SK-N-SH (cell line): Measurements from ENCODE around the gene MST1R. TPM values are rescaled to one million over a fixed set of nuclear protein-coding genes. Genes with fewer than 3 reads are reported as not detected.

Source experiments
- CTCF ChIA-PET: fragments of 300-600, 350-600 bp; formaldehyde crosslinking; extraction: SDS; loops from one replicate; lab custom pipeline; 2021; lab: Yijun Ruan, JAX
- POLR2A ChIA-PET: fragments of 350-600 bp; sonication (Branson Sonifier 250); formaldehyde crosslinking; extraction: SDS; loops from one replicate; lab custom pipeline; 2020; ENCODE audit warnings: antibody characterized with exemption, inconsistent platforms; lab: Yijun Ruan, JAX
- DNase-seq: peaks from one replicate; pipeline ENCODE4 v3.0.0; 2012
- H2AFZ ChIP-seq: fragments of 200-600 bp; sonication (generic); 2 replicates; pipeline ENCODE4 v1.8.1; 2016; ENCODE audit warnings: antibody characterized with exemption, mild to moderate bottlenecking, low read depth
- H3F3A ChIP-seq: fragments of 200-600 bp; sonication (generic); replicated peaks from 2 replicates; pipeline ENCODE3; 2016; ENCODE audit warnings: antibody characterized with exemption, mild to moderate bottlenecking; ENCODE audit not compliant: insufficient read depth
- H3K27ac ChIP-seq, 2 experiments: fragments of 200-500 bp in 1 of 2; fragments of 200-600 bp in 1 of 2; sonication (Bioruptor generic) in 1 of 2; sonication (generic), shearing (Covaris generic) in 1 of 2; 2 replicates each; pipeline versions ENCODE4 v1.5.1 to v1.6.1; 2014 to 2016; ENCODE audit warnings: low read depth in 2 of 2, inconsistent platforms in 1 of 2, low read length in 1 of 2, mild to moderate bottlenecking in 1 of 2, mixed read lengths in 1 of 2
- H3K27me3 ChIP-seq: fragments of 200-600 bp; sonication (generic), shearing (Covaris generic); 2 replicates; pipeline ENCODE4 v1.6.1; 2016; ENCODE audit warnings: mixed run types; ENCODE audit not compliant: insufficient read depth
- H3K36me3 ChIP-seq, 2 experiments: fragments of 200-500 bp in 1 of 2; fragments of 200-600 bp in 1 of 2; sonication (Bioruptor generic) in 1 of 2; sonication (generic) in 1 of 2; replicated peaks in 1 of 2; 2 replicates each; pipeline versions ENCODE3 to v1.5.1; 2014 to 2016; ENCODE audit warnings: low read length in 1 of 2, mild to moderate bottlenecking in 1 of 2; ENCODE audit not compliant: insufficient read depth in 2 of 2, control insufficient read depth in 1 of 2
- H3K4me1 ChIP-seq, 2 experiments: fragments of 200-500 bp in 1 of 2; fragments of 200-600 bp in 1 of 2; sonication (Bioruptor generic) in 1 of 2; sonication (generic), shearing (Covaris generic) in 1 of 2; 2 replicates each; pipeline versions ENCODE4 v1.5.1 to v1.6.1; 2014 to 2016; ENCODE audit warnings: low read depth in 1 of 2, low read length in 1 of 2, mixed run types in 1 of 2; ENCODE audit not compliant: insufficient read depth in 2 of 2, control insufficient read depth in 1 of 2
- H3K4me2 ChIP-seq: fragments of 200-600 bp; sonication (generic), shearing (Covaris generic); 2 replicates; pipeline ENCODE4 v1.6.1; 2017; ENCODE audit warnings: mixed run types
- H3K4me3 ChIP-seq, 2 experiments: fragments of 200-500 bp in 1 of 2; fragments of 200-600 bp in 1 of 2; sonication (Bioruptor generic) in 1 of 2; sonication (generic), shearing (Covaris generic) in 1 of 2; 2 replicates each; pipeline versions ENCODE4 v1.5.1 to v1.8.1; 2014 to 2016; ENCODE audit warnings: low read depth in 2 of 2, inconsistent platforms in 1 of 2, low read length in 1 of 2, mild to moderate bottlenecking in 1 of 2, mixed read lengths in 1 of 2, moderate library complexity in 1 of 2
- H3K79me2 ChIP-seq: fragments of 200-600 bp; sonication (generic); 2 replicates; pipeline ENCODE4 v1.8.1; 2017; ENCODE audit warnings: mild to moderate bottlenecking; ENCODE audit not compliant: insufficient read depth
- H3K9ac ChIP-seq: fragments of 200-600 bp; sonication (generic); 2 replicates; pipeline ENCODE4 v1.6.1; 2017; ENCODE audit warnings: mixed run types
- H3K9me2 ChIP-seq: fragments of 200-600 bp; sonication (generic); 2 replicates; pipeline ENCODE4 v1.6.1; 2017; ENCODE audit warnings: mixed run types
- H3K9me3 ChIP-seq: fragments of 200-600 bp; sonication (generic); 2 replicates; pipeline ENCODE4 v1.6.1; 2017; ENCODE audit warnings: mixed run types, mild to moderate bottlenecking, moderate library complexity
- H4K20me1 ChIP-seq: fragments of 200-600 bp; sonication (generic); 2 replicates; pipeline ENCODE4 v1.6.1; 2017; ENCODE audit warnings: mild to moderate bottlenecking, mixed run types; ENCODE audit not compliant: insufficient read depth
- CHD2 ChIP-seq: fragments of 150-350 bp; IDR thresholded peaks from 2 replicates; pipeline ENCODE4 v1.6.1; 2018; ENCODE audit warnings: low read length; ENCODE audit not compliant: partially characterized antibody
- ELF1 ChIP-seq: IDR thresholded peaks from 2 replicates; pipeline ENCODE4 v1.4.0; 2012
- EP300 ChIP-seq, 2 experiments: IDR thresholded peaks; 2 replicates each; pipeline versions ENCODE4 v1.4.0 to v1.6.1; 2012; ENCODE audit warnings: borderline replicate concordance in 1 of 2, low read depth in 1 of 2, low read length in 1 of 2
- EZH2phosphoT487 ChIP-seq: fragments of 200-600 bp; sonication (generic); IDR thresholded peaks from 2 replicates; pipeline ENCODE4 v1.6.1; 2017; ENCODE audit warnings: low read depth, mixed run types, mild to moderate bottlenecking, antibody characterized with exemption, moderate library complexity, borderline replicate concordance
- FOSL2 ChIP-seq: IDR thresholded peaks from 2 replicates; pipeline ENCODE4 v1.4.0; 2012; ENCODE audit warnings: low read depth, mild to moderate bottlenecking, moderate library complexity, borderline replicate concordance
- FOXJ3 ChIP-seq: sonication (generic); formaldehyde crosslinking; IDR thresholded peaks from 2 replicates; pipeline ENCODE4 v1.5.1; 2020; ENCODE audit warnings: mild to moderate bottlenecking, missing genetic modification reagents
- FOXM1 ChIP-seq: IDR thresholded peaks from 2 replicates; pipeline ENCODE4 v1.4.0; 2012; ENCODE audit warnings: low read depth, mild to moderate bottlenecking
- GABPA ChIP-seq: IDR thresholded peaks from 2 replicates; pipeline ENCODE4 v1.4.0; 2012; ENCODE audit warnings: low read depth, mild to moderate bottlenecking
- GATA2 ChIP-seq: sonication (generic); formaldehyde crosslinking; IDR thresholded peaks from 2 replicates; pipeline ENCODE4 v1.5.0; 2020; ENCODE audit warnings: mild to moderate bottlenecking, missing genetic modification reagents
- JUND ChIP-seq: IDR thresholded peaks from 2 replicates; pipeline ENCODE4 v1.4.0; 2012
- MXI1 ChIP-seq: IDR thresholded peaks from 2 replicates; pipeline ENCODE4 v1.6.1; 2012; ENCODE audit warnings: mild to moderate bottlenecking, low read depth, low read length, improper control_type of control experiment
- NFIC ChIP-seq: IDR thresholded peaks from 2 replicates; pipeline ENCODE4 v1.4.0; 2012; ENCODE audit warnings: borderline replicate concordance
- NRF1 ChIP-seq: IDR thresholded peaks from 2 replicates; pipeline ENCODE4 v1.6.1; 2012; ENCODE audit warnings: low read depth, mild to moderate bottlenecking, low read length
- POLR2AphosphoS5 ChIP-seq: IDR thresholded peaks from 2 replicates; pipeline ENCODE4 v1.6.1; 2012; ENCODE audit warnings: low read depth, low read length
- RAD21 ChIP-seq: IDR thresholded peaks from 2 replicates; pipeline ENCODE4 v1.6.1; 2012; ENCODE audit warnings: mild to moderate bottlenecking, low read length
- RFX5 ChIP-seq: IDR thresholded peaks from 2 replicates; pipeline ENCODE4 v1.6.1; 2012; ENCODE audit warnings: mild to moderate bottlenecking, improper control_type of control experiment, low read length
- SIN3A ChIP-seq: IDR thresholded peaks from 2 replicates; pipeline ENCODE4 v1.6.1; 2012; ENCODE audit warnings: low read depth, mild to moderate bottlenecking, low read length, moderate library complexity, borderline replicate concordance
- TAF1 ChIP-seq: IDR thresholded peaks from 2 replicates; pipeline ENCODE4 v1.6.1; 2012; ENCODE audit warnings: low read depth, mild to moderate bottlenecking, low read length, moderate library complexity, borderline replicate concordance
- TCF12 ChIP-seq: IDR thresholded peaks from 2 replicates; pipeline ENCODE4 v1.4.0; 2012
- TEAD4 ChIP-seq: IDR thresholded peaks from 2 replicates; pipeline ENCODE4 v1.4.0; 2012; ENCODE audit warnings: mild to moderate bottlenecking, borderline replicate concordance; ENCODE audit not compliant: insufficient read depth
- WGBS: methylation state at CpG from one replicate; pipeline ENCODE4 v1.1.6; 2017; ENCODE audit warnings: low lambda C conversion rate; 5-methylcytosine and 5-hydroxymethylcytosine counted together
- polyA plus RNA-seq, 3 experiments: library from polyadenylated mRNA; depleted of rRNA; stranded (reverse); fragments of >200 nt; gene quantifications; 2 replicates each; pipeline ENCODE4 v1.2.3, GENCODE V29; 2012
- TF ChIP-seq, protein P1 (sequence below): IDR thresholded peaks from 2 replicates; pipeline ENCODE4 v1.4.0; 2012; ENCODE audit warnings: low read depth, borderline replicate concordance
- TF ChIP-seq, protein P2 (sequence below): fragments of 150-350 bp; IDR thresholded peaks from 2 replicates; pipeline ENCODE4 v1.6.1; 2016; ENCODE audit warnings: mild to moderate bottlenecking, low read depth, low read length
- TF ChIP-seq, protein P3 (sequence below): IDR thresholded peaks from 2 replicates; pipeline ENCODE4; 2012
- TF ChIP-seq, protein P4 (sequence below): fragments of 150-350 bp; IDR thresholded peaks from 2 replicates; pipeline ENCODE4 v1.6.1; 2017; ENCODE audit warnings: antibody characterized with exemption, low read length, low read depth, borderline replicate concordance

The MST1R gene
- polyA plus RNA-seq, 1 of the 3 experiments (the other 2 are of a cell fraction) = 0.23 TPM

DNA sequence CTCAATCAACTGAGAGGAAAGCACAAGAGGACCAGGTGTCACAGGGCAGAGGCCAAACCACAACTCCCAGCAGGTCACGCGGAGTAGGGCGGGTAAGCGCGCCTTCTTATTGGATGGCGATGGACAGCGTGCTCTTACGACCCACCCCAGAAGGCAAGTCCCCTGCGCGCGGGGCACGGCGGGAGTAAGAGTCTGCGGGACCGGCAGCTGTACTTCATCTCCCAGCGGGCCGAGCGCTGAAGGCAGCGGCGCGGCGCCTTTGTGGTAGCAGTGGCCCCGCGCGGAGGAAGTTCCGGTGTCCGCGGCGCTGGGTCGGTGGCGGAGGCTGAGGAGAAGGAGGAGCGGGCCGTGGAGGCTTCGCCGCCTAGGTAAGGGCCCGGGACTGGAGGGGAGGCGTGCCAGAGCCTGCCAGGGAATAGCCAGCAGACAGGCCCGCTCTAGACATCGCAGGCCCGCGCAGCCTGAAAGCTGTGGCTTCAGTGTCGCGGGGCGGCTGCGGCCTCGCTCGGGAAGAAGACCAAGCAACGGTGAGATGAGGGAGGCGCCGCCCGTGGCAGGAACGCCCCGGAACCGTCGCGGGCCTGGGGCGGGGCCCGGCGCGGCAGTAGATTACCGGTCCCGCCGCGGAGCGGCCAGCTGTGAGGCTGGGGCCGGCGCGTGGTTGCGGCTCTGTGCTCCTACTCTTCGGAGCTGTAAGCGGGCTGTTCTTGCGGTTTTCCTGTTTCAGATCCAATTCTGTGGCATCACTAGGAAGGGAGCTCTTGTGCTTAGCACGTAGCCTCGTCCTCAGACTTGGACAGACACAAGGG is 36.4 kb upstream of the MST1R start, which contains the start of gene RBM6 (continued):
- TF ChIP-seq POLR2AphosphoS5 = peak; percentile 88
- TF ChIP-seq, protein P1, sequence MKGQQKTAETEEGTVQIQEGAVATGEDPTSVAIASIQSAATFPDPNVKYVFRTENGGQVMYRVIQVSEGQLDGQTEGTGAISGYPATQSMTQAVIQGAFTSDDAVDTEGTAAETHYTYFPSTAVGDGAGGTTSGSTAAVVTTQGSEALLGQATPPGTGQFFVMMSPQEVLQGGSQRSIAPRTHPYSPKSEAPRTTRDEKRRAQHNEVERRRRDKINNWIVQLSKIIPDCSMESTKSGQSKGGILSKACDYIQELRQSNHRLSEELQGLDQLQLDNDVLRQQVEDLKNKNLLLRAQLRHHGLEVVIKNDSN = peak; percentile 83
- TF ChIP-seq SIN3A = peak; percentile 88; the same call in 1 of the 2 replicates
- peak; percentile 88 for TF ChIP-seq GABPA
- no peak for TF ChIP-seq JUND
- TF ChIP-seq GATA2 (CRISPR knock-in tag) = no peak
- TF ChIP-seq RAD21 = no peak
- no peak for TF ChIP-seq NFIC
- 0 out of 2 replicates have a peak, but pooled peaks have one; percentile 33 for TF ChIP-seq FOXJ3 (CRISPR knock-in tag)
- no peak for TF ChIP-seq EP300 (IDR thresholded peaks at IDR 0.05; ENCODE audit: borderline replicate concordance in 1 of 2, low read depth in 1 of 2, low read length in 1 of 2)
- TF ChIP-seq, protein P2, sequence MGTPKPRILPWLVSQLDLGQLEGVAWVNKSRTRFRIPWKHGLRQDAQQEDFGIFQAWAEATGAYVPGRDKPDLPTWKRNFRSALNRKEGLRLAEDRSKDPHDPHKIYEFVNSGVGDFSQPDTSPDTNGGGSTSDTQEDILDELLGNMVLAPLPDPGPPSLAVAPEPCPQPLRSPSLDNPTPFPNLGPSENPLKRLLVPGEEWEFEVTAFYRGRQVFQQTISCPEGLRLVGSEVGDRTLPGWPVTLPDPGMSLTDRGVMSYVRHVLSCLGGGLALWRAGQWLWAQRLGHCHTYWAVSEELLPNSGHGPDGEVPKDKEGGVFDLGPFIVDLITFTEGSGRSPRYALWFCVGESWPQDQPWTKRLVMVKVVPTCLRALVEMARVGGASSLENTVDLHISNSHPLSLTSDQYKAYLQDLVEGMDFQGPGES = no peak

DNA sequence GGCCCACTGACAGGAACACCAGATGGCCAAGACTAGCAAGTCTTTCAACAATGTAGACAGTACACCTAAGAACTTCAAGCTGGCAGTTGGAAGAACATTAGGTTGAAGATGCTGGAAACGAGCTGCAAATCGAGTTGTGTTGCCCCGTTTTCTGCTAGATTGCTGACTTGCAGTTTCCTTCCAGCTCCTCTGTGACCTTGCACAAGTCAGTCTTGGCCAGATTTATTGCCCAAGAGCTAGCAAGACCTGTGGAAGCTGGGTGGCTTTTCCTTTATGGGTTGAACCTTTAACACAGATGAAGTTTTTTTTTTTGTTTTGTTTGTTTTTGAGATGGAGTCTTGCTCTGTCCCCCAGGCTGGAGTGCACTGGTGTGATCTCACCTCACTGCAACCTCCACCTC is 33.4 kb upstream of the MST1R start:
- Histone ChIP-seq H3K27me3 (no peaks in the 10 kb centered on the region), H2AFZ (no peak overlapping the region), H3K9me2 (no peaks in the 10 kb centered on the region), H3K9ac (no peak overlapping the region), H3K4me2 (no peak overlapping the region), H3K36me3 (no peaks in the 10 kb centered on the region), H3F3A (peaks cover 11% of the 10 kb centered on the region), H3K27ac (no peak overlapping the region), H3K79me2 (peaks cover 18% of the 10 kb centered on the region), H3K9me3 (no peaks in the 10 kb centered on the region), H4K20me1 (peaks cover 16% of the 10 kb centered on the region), H3K4me3 (no peak overlapping the region), H3K4me1 (no peaks in the 10 kb centered on the region; a peak in 1 of 4 replicates)
- WGBS = 44% methylated on average over 3 of the region's 3 CpGs
- CTCF ChIA-PET = interaction anchor here (1.1 kb wide), 1 partner anchor 64 kb away, joined by 4 read pairs; no protein-coding TSS in a partner anchor
- no peak for DNase-seq
- POLR2A ChIA-PET = interaction anchor here (0.6 kb wide), 1 partner anchor 56 kb away, joined by 4 read pairs; no protein-coding TSS in a partner anchor
- TF ChIP-seq SIN3A (no peak), NRF1 (no peak), GATA2 (CRISPR knock-in tag) (no peak), ELF1 (no peak), JUND (no peak), MXI1 (no peak), NFIC (no peak), TEAD4 (no peak), TAF1 (no peak), RAD21 (no peak), EZH2phosphoT487 (no peak), RFX5 (no peak), EP300 (IDR thresholded peaks at IDR 0.05; ENCODE audit: borderline replicate concordance in 1 of 2, low read depth in 1 of 2, low read length in 1 of 2) (no peak), FOXM1 (no peak), FOSL2 (no peak), TCF12 (no peak), CHD2 (no peak)
- TF ChIP-seq, protein P2 = no peak
- TF ChIP-seq, protein P3, sequence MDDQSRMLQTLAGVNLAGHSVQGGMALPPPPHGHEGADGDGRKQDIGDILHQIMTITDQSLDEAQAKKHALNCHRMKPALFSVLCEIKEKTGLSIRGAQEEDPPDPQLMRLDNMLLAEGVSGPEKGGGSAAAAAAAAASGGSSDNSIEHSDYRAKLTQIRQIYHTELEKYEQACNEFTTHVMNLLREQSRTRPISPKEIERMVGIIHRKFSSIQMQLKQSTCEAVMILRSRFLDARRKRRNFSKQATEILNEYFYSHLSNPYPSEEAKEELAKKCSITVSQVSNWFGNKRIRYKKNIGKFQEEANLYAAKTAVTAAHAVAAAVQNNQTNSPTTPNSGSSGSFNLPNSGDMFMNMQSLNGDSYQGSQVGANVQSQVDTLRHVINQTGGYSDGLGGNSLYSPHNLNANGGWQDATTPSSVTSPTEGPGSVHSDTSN = no peak
- TF ChIP-seq, protein P4, sequence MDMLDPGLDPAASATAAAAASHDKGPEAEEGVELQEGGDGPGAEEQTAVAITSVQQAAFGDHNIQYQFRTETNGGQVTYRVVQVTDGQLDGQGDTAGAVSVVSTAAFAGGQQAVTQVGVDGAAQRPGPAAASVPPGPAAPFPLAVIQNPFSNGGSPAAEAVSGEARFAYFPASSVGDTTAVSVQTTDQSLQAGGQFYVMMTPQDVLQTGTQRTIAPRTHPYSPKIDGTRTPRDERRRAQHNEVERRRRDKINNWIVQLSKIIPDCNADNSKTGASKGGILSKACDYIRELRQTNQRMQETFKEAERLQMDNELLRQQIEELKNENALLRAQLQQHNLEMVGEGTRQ = no peak
